Ovary (tissue), 9 donors: Measurements from ENCODE around the gene CALD1. TPM values are rescaled to one million over a fixed set of nuclear protein-coding genes. Genes with fewer than 3 reads are reported as not detected.

ENCODE experiments used
- DNase-seq, 5 donors: peaks; one replicate each; pipeline ENCODE4 v3.0.0-alpha.2; 2019 to 2020
- H3K27ac ChIP-seq, 2 donors: fragments of 200-600 bp; one replicate each; pipeline versions ENCODE4 v1.5.1 to v1.8.0; 2019 to 2022
- H3K27me3 ChIP-seq: fragments of 200-600 bp; one replicate; pipeline ENCODE4 v1.8.0; 2022
- H3K36me3 ChIP-seq: fragments of 200-600 bp; sonication (generic); one replicate; pipeline ENCODE4 v1.5.1; 2019
- H3K4me1 ChIP-seq: one replicate; pipeline ENCODE4 v1.8.1; 2013; ENCODE audit warnings: mild to moderate bottlenecking, moderate library complexity; ENCODE audit not compliant: insufficient read depth
- H3K4me3 ChIP-seq: fragments of 200-600 bp; sonication (generic); one replicate; pipeline ENCODE4 v1.5.1; 2017
- H3K9me3 ChIP-seq, 2 donors: fragments of 200-600 bp in 1 of 2; sonication (generic) in 1 of 2; one replicate each; pipeline versions ENCODE4 v1.5.1 to v1.8.1; 2013 to 2019; ENCODE audit warnings: mild to moderate bottlenecking in 1 of 2, moderate library complexity in 1 of 2
- EP300 ChIP-seq: sonication (generic); formaldehyde crosslinking; IDR thresholded peaks from one replicate; pipeline ENCODE4 v1.6.1; 2017; ENCODE audit warnings: antibody characterized with exemption
- POLR2A ChIP-seq: fragments of 450-650 bp; IDR thresholded peaks from one replicate; pipeline ENCODE4 v1.6.1; 2017; ENCODE audit warnings: antibody characterized with exemption, mild to moderate bottlenecking, moderate library complexity
- WGBS, 3 donors: extraction: QIAGEN DNeasy Blood & Tissue Kit in 1 of 3; methylation state at CpG; one replicate each; pipeline versions ENCODE4 v1.1.5 to v1.1.7; 2013 to 2017; 5-methylcytosine and 5-hydroxymethylcytosine counted together
- intact Hi-C, 4 donors: fragments of 100-400 bp; cut with DNase I; formaldehyde crosslinking; loops; one replicate each; pipeline versions ENCODE4 v1.11.0 to v1.15.1; 2022 to 2023
- polyA plus RNA-seq, 2 donors: library from polyadenylated mRNA; stranded (reverse); fragments of 200-250 nt in 1 of 2; fragments of 350-450 nt in 1 of 2; fragmentation: Illumina TruSeq in 1 of 2; extraction: RNeasy Lipid Tissue Mini Kit (QIAGEN cat#74804) in 1 of 2; gene quantifications; one replicate each; pipeline ENCODE4 v1.2.3, GENCODE V29; 2013 to 2014
- total RNA-seq, 7 donors: library from RNA; depleted of rRNA in 2 of 7; stranded (reverse); fragments of >200 nt in 2 of 7; fragmentation: NEBNext Ultra II Directional in 3 of 7; extraction: Animal tissue kit (Norgen Biotek cat#: 25700) in 3 of 7; gene quantifications; one replicate each; pipeline versions ENCODE4 v1.1.0 to v1.2.4, GENCODE V29; 2016 to 2023
- TF ChIP-seq, protein P1 (sequence below), 3 donors: fragments of 450-650 bp in 2 of 3; fragments of 200-600 bp in 1 of 3; IDR thresholded peaks; one replicate each; pipeline versions ENCODE4 v1.5.1 to v1.8.0; 2016 to 2022; ENCODE audit warnings: antibody characterized with exemption in 3 of 3, mild to moderate bottlenecking in 1 of 3
- donor health status: DM: no; HTN: no; CAD: no; lungs with moderate emphysema.
- donor health status: DM: no; HTN: no; CAD: no.
- donor health status: Bipolar disorder and iron deficiency.
- donor health status: DM: yes; HTN: yes; CAD: no.
- donor health status: DM: no; HTN: no; CAD: no.
- donor health status: DM: yes; HTN: yes; CAD: no.

Gene CALD1
- total and polyA plus RNA-seq, 9 donors: 306 to 697 (median 463) TPM

DNA sequence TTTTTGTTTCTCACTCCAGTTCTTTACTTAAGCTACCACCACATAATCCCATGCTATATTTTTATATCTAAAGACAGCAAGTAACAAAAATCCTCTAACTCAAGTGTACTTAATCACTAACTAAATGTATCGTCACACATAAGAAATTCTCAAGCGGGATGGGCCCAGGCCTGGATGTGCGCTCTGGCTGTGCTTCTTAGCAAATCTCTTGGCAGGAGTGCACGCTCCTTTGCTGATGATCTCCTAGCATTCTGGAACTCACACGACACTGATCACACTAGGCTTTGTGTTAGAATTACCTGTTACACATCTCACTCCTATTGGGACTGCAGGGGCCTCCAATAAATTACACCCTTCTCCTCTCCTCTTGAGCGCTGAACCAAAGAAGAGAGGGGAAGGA lies 46.7 kb upstream of the CALD1 start:
- Histone ChIP-seq H3K36me3 (no peaks in the 10 kb centered on the region), H3K27ac (no peak overlapping the region), H3K4me3 (no peak overlapping the region), H3K27me3 (no peaks in the 10 kb centered on the region), H3K9me3 (no peaks in the 10 kb centered on the region), H3K4me1 (peaks cover 14% of the 10 kb centered on the region)
- no peak for DNase-seq
- TF ChIP-seq POLR2A: no peak
- TF ChIP-seq, protein P1, sequence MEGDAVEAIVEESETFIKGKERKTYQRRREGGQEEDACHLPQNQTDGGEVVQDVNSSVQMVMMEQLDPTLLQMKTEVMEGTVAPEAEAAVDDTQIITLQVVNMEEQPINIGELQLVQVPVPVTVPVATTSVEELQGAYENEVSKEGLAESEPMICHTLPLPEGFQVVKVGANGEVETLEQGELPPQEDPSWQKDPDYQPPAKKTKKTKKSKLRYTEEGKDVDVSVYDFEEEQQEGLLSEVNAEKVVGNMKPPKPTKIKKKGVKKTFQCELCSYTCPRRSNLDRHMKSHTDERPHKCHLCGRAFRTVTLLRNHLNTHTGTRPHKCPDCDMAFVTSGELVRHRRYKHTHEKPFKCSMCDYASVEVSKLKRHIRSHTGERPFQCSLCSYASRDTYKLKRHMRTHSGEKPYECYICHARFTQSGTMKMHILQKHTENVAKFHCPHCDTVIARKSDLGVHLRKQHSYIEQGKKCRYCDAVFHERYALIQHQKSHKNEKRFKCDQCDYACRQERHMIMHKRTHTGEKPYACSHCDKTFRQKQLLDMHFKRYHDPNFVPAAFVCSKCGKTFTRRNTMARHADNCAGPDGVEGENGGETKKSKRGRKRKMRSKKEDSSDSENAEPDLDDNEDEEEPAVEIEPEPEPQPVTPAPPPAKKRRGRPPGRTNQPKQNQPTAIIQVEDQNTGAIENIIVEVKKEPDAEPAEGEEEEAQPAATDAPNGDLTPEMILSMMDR (IDR thresholded peaks at IDR 0.05): no peak
- no peak for TF ChIP-seq EP300
- WGBS, 3 donors: 80 to 82% (median 81%) methylated on average over 6 of the region's 6 CpGs
- intact Hi-C loops: no loop called here

DNA sequence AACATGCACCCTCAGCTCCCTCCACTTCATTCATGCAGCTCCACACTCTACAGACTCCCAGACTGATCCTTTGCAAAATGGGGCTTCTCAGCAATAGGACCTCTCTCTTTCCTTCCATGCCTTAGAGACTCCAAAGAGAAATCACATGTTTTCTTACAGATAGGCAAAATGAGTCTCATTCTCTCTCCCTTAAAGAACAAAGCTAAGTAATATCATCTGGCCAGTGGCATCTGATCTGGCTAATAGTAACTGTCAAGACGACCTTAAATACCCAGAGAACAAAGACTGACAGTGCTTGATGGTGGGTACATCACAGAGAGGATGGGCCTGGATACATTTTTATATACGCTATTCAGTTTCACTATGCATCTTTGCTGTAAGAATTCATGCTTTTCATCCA lies 43.1 kb upstream of the CALD1 start:
- H3K27ac ChIP-seq: no peak overlapping the region
- 91 to 97% (median 96%) methylated on average over 2 of the region's 2 CpGs for WGBS, 3 donors
- intact Hi-C loops: no loop called here
- H3K36me3 ChIP-seq: no peaks in the 10 kb centered on the region
- H3K27me3 ChIP-seq: no peaks in the 10 kb centered on the region
- TF ChIP-seq, protein P1 (IDR thresholded peaks at IDR 0.05): no peak
- TF ChIP-seq POLR2A (no peak), EP300 (no peak)
- H3K4me3 ChIP-seq: no peak overlapping the region
- no peak for DNase-seq
- peaks cover 2% of the 10 kb centered on the region for H3K4me1 ChIP-seq
- H3K9me3 ChIP-seq: no peaks in the 10 kb centered on the region

DNA sequence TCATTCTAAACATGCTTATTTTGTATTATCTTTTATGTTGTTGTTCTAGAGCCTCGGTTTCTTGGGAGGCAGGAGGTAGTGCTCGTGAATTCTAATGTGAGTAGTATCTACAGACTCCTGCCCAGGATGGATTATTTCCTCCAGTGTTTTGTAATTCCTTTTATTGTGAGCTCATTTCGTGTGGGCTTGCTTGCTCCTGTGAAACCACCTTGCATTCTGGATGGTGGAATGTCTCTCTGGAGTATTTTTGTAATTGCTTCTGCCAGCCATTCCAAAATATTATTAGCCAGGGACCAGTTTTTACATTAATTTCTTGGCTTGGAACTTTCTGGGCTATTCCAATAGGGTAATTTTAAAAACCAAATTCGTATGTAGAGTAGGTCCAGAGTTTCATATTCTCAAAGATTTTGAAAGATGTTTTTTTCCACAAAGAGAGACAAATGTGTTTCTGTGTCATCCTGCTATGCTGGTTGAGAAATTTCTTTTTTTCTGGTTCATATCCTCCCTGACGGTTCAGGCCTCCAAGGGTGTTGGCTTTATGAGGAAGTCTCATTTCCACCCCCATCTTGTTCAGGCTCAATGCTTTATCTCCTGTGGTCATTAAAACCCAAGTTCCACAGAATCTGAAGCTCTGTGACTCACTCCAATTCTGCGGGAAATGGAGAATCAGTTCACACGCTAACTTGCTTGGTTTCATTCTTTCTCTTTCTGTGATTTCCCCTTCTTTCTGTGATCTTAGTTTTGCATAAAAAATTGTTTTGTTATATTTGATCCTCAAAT lies 41.7 kb upstream of the CALD1 start:
- intact Hi-C loops: no loop called here
- Histone ChIP-seq H3K36me3 (no peaks in the 10 kb centered on the region), H3K27ac (no peak overlapping the region), H3K4me1 (peaks cover 6% of the 10 kb centered on the region), H3K9me3 (no peaks in the 10 kb centered on the region), H3K4me3 (peak overlapping the region; percentile 1), H3K27me3 (no peaks in the 10 kb centered on the region)
- WGBS, 3 donors: 22 to 48% (median 35%) methylated on average over 7 of the region's 7 CpGs
- DNase-seq: no peak
- TF ChIP-seq POLR2A (no peak), EP300 (no peak)
- TF ChIP-seq, protein P1 (IDR thresholded peaks at IDR 0.05): no peak

DNA sequence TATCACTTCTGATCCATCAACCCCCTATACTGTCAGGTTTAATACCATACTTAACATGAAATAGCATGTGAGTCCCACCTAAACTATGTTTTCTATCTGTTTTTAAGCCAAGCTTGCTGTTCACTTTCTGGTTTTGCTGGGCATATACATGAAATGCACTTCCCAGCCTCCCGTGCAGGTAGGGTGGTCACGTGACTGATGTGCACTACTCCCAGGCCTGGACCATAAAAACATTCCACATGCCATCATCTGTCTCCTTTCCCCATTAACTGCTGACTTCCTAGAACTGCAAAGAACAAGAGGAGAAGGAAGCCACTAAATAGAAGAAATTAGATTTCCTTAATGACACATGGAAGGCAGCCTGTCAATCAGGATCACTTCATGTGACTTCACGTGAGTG lies 40.1 kb upstream of the CALD1 start:
- Histone ChIP-seq H3K27ac (no peak overlapping the region), H3K27me3 (no peaks in the 10 kb centered on the region), H3K36me3 (no peaks in the 10 kb centered on the region), H3K4me1 (peaks cover 10% of the 10 kb centered on the region), H3K9me3 (no peaks in the 10 kb centered on the region), H3K4me3 (no peak overlapping the region)
- TF ChIP-seq EP300 (no peak), POLR2A (no peak)
- TF ChIP-seq, protein P1 (IDR thresholded peaks at IDR 0.05): no peak
- 76 to 91% (median 80%) methylated on average over 3 of the region's 3 CpGs for WGBS, 3 donors
- intact Hi-C loops: loop anchor here in 1 of 4 donors (1.0 kb wide), 1 partner anchor 45 kb away; no protein-coding TSS in a partner anchor
- DNase-seq: no peak
